GM12801 (cell line): ENCODE measurements around the gene TCP11L2.

Experiments used
- TF ChIP-seq, protein P1 (sequence below): IDR thresholded peaks from one replicate; pipeline ENCODE4 v1.5.1; 2011; ENCODE audit warnings: control low read depth; ENCODE audit not compliant: insufficient read length; ENCODE audit errors: extremely low read depth

The TCP11L2 gene

DNA sequence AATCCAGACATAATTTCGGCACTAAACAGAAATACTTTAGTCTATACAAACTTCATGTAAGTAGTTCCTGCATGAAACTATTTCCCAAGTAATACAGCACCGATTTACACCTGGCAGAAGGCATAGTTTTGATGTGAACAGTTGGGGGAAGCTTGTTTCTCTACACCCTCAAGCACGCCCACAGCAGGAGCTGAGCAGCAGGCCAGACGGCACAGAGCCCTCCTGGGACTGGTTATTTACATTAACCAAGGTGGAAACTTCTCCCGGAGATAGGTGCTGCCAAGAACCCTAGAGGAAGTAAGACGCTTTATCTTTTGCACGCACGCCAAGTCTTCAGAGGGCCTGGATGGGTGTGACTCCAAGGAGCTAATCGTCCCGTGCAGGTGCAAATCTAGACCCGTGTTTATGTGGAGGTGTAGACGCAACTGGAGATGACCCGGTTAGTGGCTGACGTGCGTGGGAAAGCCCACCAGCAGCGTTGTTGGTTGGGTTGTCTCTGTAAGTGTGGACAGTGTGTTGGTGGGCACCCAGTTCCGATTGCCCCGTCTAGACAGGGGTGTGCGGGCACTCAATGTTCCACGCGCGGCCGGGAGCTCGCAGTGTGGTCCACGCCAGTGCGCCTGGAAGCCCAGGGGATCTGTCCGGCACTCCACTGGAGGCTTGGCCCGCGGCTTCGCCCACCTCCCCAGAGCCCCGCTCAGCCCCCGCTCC is 767 bp upstream of the TCP11L2 start:
- TF ChIP-seq, protein P1, sequence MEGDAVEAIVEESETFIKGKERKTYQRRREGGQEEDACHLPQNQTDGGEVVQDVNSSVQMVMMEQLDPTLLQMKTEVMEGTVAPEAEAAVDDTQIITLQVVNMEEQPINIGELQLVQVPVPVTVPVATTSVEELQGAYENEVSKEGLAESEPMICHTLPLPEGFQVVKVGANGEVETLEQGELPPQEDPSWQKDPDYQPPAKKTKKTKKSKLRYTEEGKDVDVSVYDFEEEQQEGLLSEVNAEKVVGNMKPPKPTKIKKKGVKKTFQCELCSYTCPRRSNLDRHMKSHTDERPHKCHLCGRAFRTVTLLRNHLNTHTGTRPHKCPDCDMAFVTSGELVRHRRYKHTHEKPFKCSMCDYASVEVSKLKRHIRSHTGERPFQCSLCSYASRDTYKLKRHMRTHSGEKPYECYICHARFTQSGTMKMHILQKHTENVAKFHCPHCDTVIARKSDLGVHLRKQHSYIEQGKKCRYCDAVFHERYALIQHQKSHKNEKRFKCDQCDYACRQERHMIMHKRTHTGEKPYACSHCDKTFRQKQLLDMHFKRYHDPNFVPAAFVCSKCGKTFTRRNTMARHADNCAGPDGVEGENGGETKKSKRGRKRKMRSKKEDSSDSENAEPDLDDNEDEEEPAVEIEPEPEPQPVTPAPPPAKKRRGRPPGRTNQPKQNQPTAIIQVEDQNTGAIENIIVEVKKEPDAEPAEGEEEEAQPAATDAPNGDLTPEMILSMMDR, result no peak

DNA sequence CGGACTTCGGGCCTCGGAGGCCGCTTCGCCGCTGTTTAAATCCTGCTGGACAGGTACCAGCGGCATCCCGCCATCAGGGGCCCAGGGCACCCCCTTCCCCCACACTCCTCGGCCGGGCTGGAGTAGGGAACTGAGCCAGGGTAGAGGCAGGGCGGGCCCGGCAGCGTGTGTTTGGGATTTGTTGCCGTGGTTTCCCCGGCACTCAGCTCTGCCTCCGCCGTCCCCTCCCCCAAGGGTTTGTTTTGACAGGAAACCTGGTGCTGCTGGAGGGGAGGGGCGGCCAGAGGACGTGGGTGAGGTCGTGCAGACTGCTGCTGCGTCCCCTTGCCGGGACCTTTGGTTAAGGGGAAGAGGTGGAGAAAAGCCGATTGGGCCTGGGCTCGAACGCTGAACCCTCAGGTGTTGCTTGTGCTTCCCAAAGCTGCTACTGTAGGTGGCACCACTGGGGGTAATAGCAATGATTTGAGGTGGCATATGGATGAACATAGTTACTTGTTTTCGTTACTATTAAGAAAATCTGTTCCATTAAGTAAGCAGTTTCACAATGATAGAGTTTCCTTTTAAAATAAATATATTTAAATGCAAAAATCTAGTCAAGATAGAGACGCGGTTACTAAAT is 778 bp downstream of the TCP11L2 start:
- TF ChIP-seq, protein P1, result no peak

DNA sequence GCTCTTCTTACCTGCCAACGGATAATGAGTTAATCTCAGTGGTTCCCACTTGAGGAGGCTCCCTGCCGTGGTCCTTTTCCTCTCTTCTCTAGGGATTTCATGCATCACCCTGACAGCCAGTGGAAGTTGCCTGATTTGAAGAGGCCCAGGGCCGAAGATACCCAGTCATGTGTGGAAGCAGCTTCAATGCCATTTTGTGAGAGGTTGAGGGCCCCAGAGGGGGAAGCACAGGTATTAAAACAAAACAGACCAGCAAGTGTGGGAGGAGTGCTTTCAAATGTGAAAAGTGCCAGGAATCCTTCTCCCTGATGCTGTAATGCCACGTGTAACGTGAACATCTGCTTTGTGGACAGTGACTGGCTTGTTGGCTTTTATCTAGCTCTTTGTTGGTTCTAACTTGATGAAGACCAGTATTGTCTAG is 1.5 kb downstream of the TCP11L2 start:
- TF ChIP-seq, protein P1, result no peak

DNA sequence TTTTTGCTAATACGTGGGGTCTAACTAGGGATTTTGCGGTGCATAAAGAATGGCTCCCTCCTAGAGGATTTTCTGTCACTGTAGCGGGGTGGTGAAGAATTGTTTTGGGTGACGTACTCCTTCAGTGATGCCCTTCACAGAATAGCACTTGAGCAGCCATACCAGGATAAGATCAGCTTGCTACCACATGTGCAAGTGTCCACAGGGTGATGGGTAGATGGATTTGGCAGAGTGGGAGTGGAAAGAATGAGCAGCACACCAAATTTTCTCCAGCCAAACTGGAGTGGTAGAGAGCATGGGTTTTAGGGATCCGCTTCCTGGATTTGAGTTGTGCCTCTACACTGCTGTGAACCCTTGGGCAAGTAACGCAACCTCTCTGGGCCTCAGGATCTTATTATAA is 2.3 kb downstream of the TCP11L2 start:
- TF ChIP-seq, protein P1, result no peak

DNA sequence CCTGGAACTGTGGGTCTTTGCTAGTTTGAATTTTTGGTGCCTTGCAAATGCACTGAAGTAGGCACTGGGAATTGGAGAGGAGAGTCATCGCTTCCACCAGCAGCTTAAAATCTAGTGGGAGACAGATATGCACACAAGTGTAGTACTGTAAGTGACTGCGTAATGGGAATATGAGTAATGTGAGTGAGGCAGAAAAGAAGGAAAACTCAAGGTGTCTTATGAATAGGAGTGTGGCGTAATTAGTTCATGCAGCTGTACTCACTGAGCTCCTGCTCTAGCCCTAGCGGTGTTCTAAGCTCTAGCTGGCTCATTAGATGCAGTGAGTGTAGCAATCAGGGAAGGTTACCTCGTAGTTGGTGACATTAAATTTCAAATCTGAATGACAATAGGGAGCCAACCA is 2.8 kb downstream of the TCP11L2 start:
- TF ChIP-seq, protein P1, result no peak

DNA sequence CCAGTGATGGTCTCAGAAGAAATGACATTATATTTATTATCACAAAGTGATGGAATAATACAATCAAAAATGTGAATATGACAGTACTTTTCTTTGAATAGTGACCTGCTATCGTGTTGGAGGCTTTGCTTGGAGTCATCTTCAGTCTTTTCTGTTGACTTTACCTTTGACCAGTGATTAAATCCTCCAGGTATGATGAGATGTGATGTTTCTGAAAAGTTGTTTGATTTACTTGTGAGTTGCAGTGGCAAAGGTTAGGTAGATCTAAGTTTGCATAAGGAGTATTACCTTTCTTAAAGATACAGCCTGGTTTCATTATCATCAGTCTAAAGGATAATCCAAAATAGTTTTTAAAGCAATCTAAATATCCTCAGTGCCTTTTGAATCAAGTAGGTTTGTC is 4.6 kb downstream of the TCP11L2 start:
- TF ChIP-seq, protein P1, result no peak

DNA sequence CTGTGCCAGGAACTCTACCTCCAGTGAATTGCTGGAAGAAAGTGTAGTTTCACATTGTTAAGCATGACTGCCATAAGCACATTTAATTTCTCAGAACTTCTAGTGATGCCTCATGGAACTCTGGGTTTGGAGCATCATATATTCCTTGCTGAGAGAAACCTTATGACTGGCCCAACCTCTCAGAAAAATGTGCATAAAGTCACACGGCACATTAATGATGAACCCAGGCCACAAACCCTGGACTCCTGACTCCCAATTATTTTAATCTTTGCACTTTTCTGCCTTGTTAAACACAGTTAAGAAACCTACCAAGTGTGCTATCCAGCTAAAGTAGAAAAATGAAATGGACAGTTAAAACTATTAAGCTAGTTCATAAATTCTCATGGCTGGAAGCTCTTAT is 5.6 kb downstream of the TCP11L2 start:
- TF ChIP-seq, protein P1, result no peak
